ENCODE results near the gene FGFR2.

The FGFR2 gene

DNA sequence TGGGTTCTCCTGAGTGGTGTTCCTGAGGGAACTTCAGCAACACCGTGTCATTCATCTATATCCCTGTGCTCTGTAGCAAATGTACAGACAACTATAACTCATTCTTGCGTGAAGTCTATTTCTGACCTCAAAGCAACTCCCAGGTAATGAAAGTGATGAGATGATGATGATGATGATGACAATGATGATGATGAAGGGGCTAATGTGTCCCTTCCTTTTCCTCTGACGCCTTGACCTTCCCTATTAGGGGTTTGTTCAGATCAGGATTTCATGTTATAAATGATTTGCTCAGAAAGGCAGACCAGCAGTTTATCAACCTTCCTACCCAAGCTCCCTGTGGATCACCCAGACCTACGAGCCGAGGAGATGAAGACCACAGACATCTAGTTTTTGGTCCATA is 136.9 kb downstream of the FGFR2 start:
- Mint-ChIP-seq H3K9me3 (ENCODE audit: low read depth) (no peaks in the 10 kb centered on the region), H3K27ac (no peak overlapping the region), H3K4me3 (no peak overlapping the region), H3K27me3 (no peaks in the 10 kb centered on the region), H3K36me3 (no peaks in the 10 kb centered on the region), H3K4me1 (ENCODE audit: low read depth) (no peaks in the 10 kb centered on the region)

DNA sequence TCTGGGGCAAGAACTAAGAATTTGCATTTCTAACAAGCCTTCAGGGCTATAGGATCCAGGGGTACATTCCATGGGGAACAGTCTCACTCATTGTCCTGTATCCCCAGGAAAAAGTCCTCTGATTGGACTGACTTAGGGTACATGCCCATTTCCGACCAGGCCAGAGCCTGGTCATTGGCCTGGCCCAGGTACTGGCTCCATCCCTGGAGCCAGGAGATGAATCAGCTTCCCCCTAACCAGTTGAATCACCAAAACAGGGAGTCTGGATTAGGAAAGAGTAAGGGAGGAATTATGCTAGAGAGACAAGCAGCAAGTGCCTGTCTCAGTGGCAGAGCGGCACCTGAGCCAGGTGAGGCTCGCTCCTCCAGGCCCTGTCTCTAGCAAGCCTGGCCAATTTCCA is 137.5 kb downstream of the FGFR2 start:
- Mint-ChIP-seq H3K4me1 (ENCODE audit: low read depth) (no peaks in the 10 kb centered on the region), H3K4me3 (no peak overlapping the region), H3K27ac (no peak overlapping the region), H3K27me3 (no peaks in the 10 kb centered on the region), H3K9me3 (ENCODE audit: low read depth) (no peaks in the 10 kb centered on the region), H3K36me3 (no peaks in the 10 kb centered on the region)

DNA sequence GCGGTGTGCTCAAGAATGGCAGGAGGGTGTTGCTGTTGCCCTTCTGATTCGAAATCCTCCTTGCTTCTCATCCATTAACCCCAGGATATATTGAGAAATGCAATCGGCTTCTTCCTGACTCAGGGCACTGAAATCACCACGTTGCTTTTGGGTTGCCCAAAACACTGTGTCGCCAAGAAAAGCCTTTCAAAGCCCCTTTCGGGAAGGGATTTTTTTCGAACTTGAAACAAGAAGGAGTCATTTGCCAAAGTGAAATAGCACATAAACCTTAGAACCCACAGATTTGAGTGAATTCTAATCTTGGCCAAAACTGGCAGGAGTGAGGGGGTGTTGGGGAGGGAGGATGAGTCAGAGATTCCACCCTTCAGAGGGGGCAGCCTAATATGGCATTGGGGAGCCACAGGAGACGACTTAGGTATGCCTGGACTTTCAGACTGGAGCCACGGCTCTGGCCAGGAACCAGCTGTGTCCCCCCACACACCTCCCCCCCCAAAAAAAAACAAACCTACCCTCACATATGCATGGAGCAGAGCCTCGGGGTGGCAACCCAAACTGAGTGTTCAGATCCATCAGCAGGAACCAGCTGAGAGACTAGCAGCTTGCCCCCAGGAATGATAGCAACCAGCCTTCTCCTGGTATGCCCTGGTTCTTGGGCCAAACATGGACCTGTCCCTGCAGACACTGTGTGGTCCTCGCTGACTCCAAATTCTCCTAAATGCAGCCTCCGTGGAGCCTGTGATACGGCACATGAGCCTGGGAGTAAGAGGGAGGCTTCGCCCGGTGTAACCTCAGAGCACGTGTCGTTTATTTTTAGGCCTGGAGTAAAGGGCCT is 138.4 kb downstream of the FGFR2 start:
- H3K27ac Mint-ChIP-seq: no peak overlapping the region
- no peak overlapping the region for H3K4me3 Mint-ChIP-seq
- H3K9me3 Mint-ChIP-seq (ENCODE audit: low read depth): no peaks in the 10 kb centered on the region
- H3K27me3 Mint-ChIP-seq: no peaks in the 10 kb centered on the region
- no peaks in the 10 kb centered on the region for H3K4me1 Mint-ChIP-seq (ENCODE audit: low read depth)
- H3K36me3 Mint-ChIP-seq: no peaks in the 10 kb centered on the region

DNA sequence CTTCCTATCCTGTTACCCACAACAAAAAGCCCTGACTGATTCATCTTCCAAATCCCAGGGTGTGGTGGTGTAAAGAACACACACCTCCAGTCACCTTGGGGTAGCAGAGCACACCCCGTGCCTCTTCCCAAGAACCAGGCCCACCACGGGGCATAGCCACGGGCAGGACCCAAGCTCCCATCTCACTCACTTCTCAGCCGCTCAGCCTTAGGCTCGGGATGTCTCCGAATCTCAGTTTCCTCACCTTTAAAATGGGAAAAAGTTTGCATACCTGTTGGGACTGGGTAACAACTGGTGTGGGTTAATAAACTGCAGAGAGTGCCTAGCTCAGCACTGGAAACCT is 139.0 kb downstream of the FGFR2 start:
- Mint-ChIP-seq H3K27ac (no peak overlapping the region), H3K27me3 (no peaks in the 10 kb centered on the region), H3K4me1 (ENCODE audit: low read depth) (no peaks in the 10 kb centered on the region), H3K36me3 (no peaks in the 10 kb centered on the region), H3K9me3 (ENCODE audit: low read depth) (no peaks in the 10 kb centered on the region), H3K4me3 (no peak overlapping the region)

DNA sequence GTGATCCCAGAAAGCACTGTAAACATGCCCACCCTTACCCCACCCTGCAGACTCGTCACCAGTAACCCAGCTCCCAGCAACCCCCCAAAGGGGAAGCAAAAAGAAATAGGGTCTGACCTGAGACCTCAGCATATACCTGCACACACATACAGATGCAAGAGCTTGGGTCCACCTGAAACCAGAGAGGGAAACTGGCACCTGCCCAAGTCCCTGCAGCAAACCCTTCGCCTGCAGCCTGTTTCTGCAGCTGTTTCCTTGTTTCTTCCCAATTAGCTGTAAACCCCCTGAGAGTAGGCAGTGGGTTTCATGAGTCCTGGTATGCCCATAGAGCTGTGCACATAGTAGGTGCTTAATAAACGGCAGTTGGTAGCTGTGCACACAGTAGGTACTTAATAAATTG is 140.5 kb downstream of the FGFR2 start:
- Mint-ChIP-seq H3K27ac (no peak overlapping the region), H3K27me3 (no peaks in the 10 kb centered on the region), H3K36me3 (no peaks in the 10 kb centered on the region), H3K4me1 (ENCODE audit: low read depth) (peaks cover under 1% of the 10 kb centered on the region), H3K9me3 (ENCODE audit: low read depth) (no peaks in the 10 kb centered on the region), H3K4me3 (no peak overlapping the region)

DNA sequence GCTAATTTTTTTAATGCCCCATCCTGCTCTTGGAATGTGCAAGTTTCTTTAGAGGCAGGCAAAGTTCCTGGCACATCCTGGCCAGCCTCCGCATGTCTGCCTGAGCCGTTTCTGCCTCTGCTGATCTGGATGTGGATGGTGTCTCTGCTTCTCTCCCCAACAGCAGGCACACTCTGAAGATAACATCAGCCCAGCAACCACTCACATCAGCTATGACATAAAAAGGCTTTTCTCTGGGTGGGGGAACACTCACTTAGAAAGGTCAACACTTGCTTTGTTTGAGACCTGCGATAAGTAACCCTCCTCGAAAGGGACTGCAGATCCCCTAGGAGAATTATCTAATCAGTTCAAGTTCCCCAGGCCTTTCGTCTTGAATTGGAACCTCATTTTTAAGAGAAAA is 142.9 kb downstream of the FGFR2 start:
- H3K27me3 Mint-ChIP-seq: no peaks in the 10 kb centered on the region
- no peak overlapping the region for H3K4me3 Mint-ChIP-seq
- no peaks in the 10 kb centered on the region for H3K9me3 Mint-ChIP-seq (ENCODE audit: low read depth)
- peaks cover 3% of the 10 kb centered on the region for H3K4me1 Mint-ChIP-seq (ENCODE audit: low read depth)
- H3K27ac Mint-ChIP-seq: no peak overlapping the region
- no peaks in the 10 kb centered on the region for H3K36me3 Mint-ChIP-seq

DNA sequence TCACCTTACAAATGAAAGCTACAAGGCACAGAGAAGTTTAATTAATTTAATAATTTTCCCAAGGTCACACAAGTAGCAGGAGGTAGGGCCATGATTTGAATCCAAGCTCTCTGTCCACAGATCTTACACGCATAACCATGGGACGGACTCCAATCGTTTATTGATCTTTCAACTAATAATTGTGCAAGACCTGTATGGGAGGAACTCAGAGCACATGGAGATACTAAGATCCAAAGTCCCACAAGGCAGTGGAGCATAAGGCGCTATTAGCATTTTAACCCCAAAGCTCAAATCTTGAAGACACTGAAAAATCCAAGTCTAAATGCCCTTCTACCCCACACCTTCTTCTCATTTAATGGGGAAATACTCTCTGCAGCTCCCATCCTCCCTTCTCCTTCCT is 143.5 kb downstream of the FGFR2 start:
- Mint-ChIP-seq H3K9me3 (ENCODE audit: low read depth) (no peaks in the 10 kb centered on the region), H3K27ac (no peak overlapping the region), H3K36me3 (no peaks in the 10 kb centered on the region), H3K4me3 (no peak overlapping the region), H3K27me3 (no peaks in the 10 kb centered on the region), H3K4me1 (ENCODE audit: low read depth) (peaks cover 3% of the 10 kb centered on the region)

DNA sequence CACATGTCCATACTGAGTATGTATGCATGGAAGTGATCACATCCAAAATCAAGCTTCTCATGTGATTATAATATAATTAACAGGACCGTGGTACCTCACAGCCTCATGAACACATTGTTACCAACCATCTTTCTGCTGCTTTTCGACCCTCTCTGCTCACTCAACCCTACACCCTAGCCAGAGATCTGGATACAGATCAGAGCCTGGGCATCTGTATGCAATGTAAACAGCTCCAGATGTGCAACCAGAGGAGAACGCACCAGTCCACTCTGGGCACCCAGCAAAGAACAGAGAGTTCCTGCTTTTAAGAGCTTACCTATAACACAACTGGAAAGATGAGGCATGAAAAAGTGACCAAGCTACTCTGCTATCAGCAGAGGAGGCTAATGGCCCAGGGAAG is 145.1 kb downstream of the FGFR2 start:
- H3K4me1 Mint-ChIP-seq (ENCODE audit: low read depth): peaks cover 3% of the 10 kb centered on the region

DNA sequence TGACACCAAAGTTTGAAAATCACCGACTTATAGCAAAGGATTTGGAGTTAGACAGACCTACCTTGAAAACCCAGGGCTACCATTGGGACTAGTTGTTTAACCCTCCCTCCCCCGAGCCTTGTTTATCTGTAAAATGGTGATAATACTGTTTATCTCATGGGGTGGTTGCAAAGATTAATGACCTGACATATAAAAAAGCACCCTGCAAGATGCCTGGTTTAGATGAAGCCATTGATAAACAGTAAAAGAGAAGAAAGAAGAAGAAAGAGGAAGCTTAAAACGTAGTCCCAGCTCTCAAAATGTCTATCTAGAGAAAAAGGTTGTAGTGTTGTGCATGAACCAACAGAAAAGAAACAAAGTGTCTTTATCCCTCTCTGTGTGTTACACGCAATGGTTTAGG is 145.7 kb downstream of the FGFR2 start:
- no peak overlapping the region for H3K4me3 Mint-ChIP-seq
- H3K36me3 Mint-ChIP-seq: no peaks in the 10 kb centered on the region
- no peaks in the 10 kb centered on the region for H3K9me3 Mint-ChIP-seq (ENCODE audit: low read depth)
- H3K4me1 Mint-ChIP-seq (ENCODE audit: low read depth): peaks cover 3% of the 10 kb centered on the region
- H3K27me3 Mint-ChIP-seq: no peaks in the 10 kb centered on the region
- no peak overlapping the region for H3K27ac Mint-ChIP-seq

More for the DNA sequence above, 145.1 kb downstream of the FGFR2 start:
- Mint-ChIP-seq H3K27me3 (no peaks in the 10 kb centered on the region), H3K9me3 (ENCODE audit: low read depth) (no peaks in the 10 kb centered on the region), H3K27ac (no peak overlapping the region), H3K36me3 (no peaks in the 10 kb centered on the region), H3K4me3 (no peak overlapping the region)

DNA sequence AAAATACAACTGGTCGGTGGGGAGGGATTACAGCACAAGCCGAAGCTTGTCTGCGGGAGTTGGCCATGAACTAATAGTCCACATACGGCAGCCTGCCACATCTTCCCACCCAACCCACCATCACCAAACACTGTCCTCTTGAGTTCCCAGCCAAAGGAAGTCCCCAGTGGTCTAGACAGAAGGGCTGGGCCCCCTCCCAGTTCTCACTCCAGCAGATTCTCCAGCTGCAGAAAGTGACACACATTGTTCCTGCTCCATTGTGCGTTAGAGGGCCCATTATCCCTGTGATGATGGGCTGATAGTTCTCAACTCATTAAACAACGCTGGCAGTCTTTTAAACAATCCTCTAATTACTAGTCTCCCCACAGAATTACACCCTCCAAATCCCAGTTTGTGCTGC is 148.0 kb downstream of the FGFR2 start:
- Mint-ChIP-seq H3K4me3 (no peak overlapping the region), H3K9me3 (ENCODE audit: low read depth) (no peaks in the 10 kb centered on the region), H3K27me3 (no peaks in the 10 kb centered on the region), H3K4me1 (ENCODE audit: low read depth) (peaks cover 3% of the 10 kb centered on the region), H3K27ac (no peak overlapping the region), H3K36me3 (no peaks in the 10 kb centered on the region)

DNA sequence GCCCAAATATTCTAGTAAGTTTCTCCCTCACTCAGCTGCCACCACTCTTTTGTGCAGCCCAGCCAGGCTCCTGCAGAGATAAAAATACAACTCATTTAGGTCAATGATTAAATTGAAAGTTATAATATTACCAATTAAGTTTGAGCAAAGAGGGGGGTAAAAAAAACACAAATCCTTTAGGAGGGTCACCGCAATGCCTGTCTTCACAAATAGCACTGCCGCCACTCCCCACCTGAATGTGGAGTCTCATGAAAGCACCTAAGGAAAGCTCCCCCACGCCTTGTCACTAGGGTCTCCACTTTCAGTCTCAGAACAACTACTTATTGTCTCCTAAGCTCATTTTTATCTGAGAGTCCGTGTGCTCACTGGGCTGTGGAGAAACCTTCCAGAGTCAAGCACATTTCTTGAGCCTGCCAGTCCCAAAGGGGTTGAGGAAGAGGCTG is 148.7 kb downstream of the FGFR2 start:
- Mint-ChIP-seq H3K27me3 (no peaks in the 10 kb centered on the region), H3K9me3 (ENCODE audit: low read depth) (no peaks in the 10 kb centered on the region), H3K4me1 (ENCODE audit: low read depth) (peaks cover 3% of the 10 kb centered on the region)

DNA sequence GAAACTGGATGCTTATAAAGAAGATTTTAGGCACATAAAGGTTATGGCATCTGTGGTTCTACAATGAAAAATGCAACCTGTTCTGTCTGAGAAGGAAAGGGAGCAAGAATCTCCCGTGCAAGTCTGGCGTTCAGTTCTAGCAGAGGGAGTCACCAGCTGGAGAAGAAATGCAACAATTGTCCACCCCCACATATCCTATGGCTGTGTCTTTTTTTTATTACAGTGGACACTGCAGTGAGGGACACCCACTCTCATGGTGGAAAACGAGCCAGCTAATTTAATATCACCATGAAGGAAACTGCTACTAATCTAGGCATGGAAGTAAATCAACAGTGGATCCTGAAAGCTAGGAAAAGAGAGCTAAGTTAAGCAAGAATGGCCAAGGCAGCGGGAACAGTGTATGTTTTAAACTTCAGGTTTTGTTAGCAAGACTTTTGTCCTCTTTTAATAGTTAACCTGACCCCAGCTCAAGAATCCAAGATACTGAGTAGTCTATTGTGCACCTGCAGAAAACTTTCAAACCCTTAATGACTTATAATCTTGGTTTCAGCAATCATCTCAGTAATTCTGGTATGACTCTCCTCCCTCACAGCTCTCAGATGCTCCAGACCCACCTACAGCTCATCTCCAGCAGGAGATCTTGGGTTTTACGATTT is 149.3 kb downstream of the FGFR2 start:
- Mint-ChIP-seq H3K9me3 (ENCODE audit: low read depth) (no peaks in the 10 kb centered on the region), H3K27ac (no peak overlapping the region), H3K36me3 (no peaks in the 10 kb centered on the region)

More for the DNA sequence above, 148.7 kb downstream of the FGFR2 start:
- Mint-ChIP-seq H3K4me3 (no peak overlapping the region), H3K27ac (no peak overlapping the region), H3K36me3 (no peaks in the 10 kb centered on the region)

DNA sequence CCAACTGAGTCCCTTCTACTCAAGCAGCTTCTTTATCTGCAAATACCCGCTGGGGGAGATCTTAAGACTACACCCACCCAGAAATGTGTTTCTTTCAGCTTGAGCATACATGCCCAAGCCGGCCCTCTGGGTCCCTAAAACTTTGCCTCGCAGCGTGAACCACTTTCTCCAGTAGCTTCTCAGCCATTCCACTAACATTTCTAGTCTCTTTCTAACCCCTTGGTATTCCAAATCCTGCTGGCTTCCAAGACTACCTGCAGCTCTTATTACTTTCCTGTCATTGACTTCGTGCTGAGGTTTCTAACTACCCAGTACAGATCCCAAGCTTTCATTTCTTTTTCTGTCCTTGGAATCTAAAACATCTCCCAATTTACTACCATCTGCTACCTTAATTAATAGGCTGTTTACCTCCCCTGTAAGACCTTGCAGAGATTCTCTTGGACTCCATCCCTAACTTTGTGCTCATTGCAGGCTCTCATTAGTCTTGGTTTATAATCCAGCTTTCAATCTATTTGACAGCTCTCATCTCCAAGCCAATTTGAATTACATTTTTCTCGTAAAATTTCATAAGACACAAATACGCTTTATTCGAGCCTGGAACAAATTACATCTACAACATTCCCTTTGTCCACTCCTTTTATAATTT is 153.6 kb downstream of the FGFR2 start:
- Mint-ChIP-seq H3K9me3 (ENCODE audit: low read depth) (no peaks in the 10 kb centered on the region), H3K27ac (no peak overlapping the region), H3K4me1 (ENCODE audit: low read depth) (no peaks in the 10 kb centered on the region), H3K27me3 (no peaks in the 10 kb centered on the region), H3K36me3 (no peaks in the 10 kb centered on the region), H3K4me3 (no peak overlapping the region)

More for the DNA sequence above, 149.3 kb downstream of the FGFR2 start:
- H3K27me3 Mint-ChIP-seq: no peaks in the 10 kb centered on the region
- H3K4me3 Mint-ChIP-seq: no peak overlapping the region
- H3K4me1 Mint-ChIP-seq (ENCODE audit: low read depth): peaks cover 3% of the 10 kb centered on the region

DNA sequence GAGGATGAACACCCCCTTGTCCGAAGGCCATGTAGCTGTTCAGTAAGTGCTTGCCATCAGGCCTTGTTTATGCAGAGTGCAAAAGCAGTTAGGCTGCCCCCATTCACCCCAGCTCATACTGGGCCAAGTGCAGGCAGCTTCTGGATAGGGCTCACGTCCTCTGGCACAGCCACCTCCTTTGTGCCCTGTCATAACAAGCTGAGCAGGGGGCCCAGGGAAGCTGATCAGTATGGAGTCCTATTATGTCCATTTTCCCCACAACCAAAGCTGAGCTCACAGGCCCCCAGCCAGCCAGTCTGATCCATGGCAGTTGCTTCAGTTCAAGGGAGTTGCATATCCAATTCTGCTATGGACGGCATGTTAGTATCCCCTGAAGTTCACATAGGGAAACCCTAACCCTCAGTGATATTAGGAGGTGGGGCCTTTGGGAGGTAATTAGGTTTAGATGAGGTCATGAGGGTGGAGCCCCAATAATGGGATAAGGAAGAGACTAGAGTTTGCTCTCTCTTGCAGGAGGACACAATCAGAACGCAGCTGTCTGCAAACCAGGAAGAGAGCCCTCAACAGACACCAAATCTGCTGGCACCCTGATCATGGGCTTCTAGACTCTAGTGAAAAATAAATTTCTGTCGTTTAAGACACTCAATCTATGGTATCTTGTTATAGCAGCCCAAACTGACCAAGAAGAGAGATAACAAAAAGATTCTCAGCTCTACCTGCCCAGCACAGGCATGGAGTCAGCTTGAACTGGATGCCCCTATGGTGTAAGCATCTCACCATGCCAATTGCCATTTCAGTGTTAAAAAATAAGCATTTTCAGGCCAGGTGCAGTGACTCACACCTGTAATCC is 155.9 kb downstream of the FGFR2 start:
- Mint-ChIP-seq H3K4me3 (no peak overlapping the region), H3K4me1 (ENCODE audit: low read depth) (no peaks in the 10 kb centered on the region), H3K27me3 (no peaks in the 10 kb centered on the region), H3K9me3 (ENCODE audit: low read depth) (no peaks in the 10 kb centered on the region), H3K27ac (no peak overlapping the region), H3K36me3 (no peaks in the 10 kb centered on the region)

DNA sequence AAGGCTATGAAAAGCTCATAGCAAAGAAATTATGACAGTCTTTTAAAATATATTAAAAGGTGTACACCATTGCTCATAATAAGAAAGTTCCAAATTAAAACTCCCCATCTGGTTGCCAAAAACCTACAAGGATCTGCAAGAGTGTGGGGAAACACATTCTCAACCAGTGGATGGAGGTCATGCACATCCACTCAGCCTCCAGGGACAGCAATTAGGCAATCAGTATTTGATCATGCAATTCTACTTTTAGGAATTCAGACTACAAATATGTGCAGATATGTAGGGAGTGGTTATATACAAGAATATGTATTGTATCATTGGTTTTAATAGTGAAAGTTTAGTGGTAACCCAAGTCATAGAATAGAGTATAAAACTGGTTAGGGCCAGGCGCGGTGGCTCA is 157.8 kb downstream of the FGFR2 start:
- no peaks in the 10 kb centered on the region for H3K9me3 Mint-ChIP-seq (ENCODE audit: low read depth)
- H3K27me3 Mint-ChIP-seq: no peaks in the 10 kb centered on the region
- H3K27ac Mint-ChIP-seq: no peak overlapping the region
- no peaks in the 10 kb centered on the region for H3K4me1 Mint-ChIP-seq (ENCODE audit: low read depth)
- no peak overlapping the region for H3K4me3 Mint-ChIP-seq
- H3K36me3 Mint-ChIP-seq: no peaks in the 10 kb centered on the region

All from activated naive CD8-positive, alpha-beta T cell (primary cell).